Parathyroid adenoma (tissue), 2 donors: ENCODE measurements around the gene DLD.

ENCODE experiments used
- H2AFZ ChIP-seq: fragments of 300-600 bp; sonication (generic); one replicate; pipeline ENCODE4 v1.7.0; 2017; ENCODE audit warnings: antibody characterized with exemption, mild to moderate bottlenecking
- H3K27ac ChIP-seq: fragments of 300-600 bp; sonication (generic); one replicate; pipeline ENCODE4 v1.7.0; 2017
- H3K27me3 ChIP-seq: fragments of 300-600 bp; sonication (generic); one replicate; pipeline ENCODE4 v1.7.0; 2017; ENCODE audit warnings: low read length; ENCODE audit not compliant: control insufficient read depth, insufficient read depth
- H3K36me3 ChIP-seq: fragments of 300-600 bp; sonication (generic); one replicate; pipeline ENCODE4 v1.7.0; 2017; ENCODE audit warnings: low read length; ENCODE audit not compliant: control insufficient read depth, insufficient read depth
- H3K4me1 ChIP-seq: fragments of 300-600 bp; sonication (generic); one replicate; pipeline ENCODE4 v1.7.0; 2017; ENCODE audit warnings: control low read depth
- H3K4me2 ChIP-seq: fragments of 300-600 bp; sonication (generic); one replicate; pipeline ENCODE4 v1.7.0; 2017; ENCODE audit warnings: low read length
- H3K4me3 ChIP-seq: fragments of 300-600 bp; sonication (generic); one replicate; pipeline ENCODE4 v1.7.0; 2017; ENCODE audit warnings: low read depth, low read length
- H3K79me2 ChIP-seq: fragments of 300-600 bp; sonication (generic); one replicate; pipeline ENCODE4 v1.7.0; 2017; ENCODE audit warnings: control low read depth
- H3K9ac ChIP-seq: fragments of 300-600 bp; sonication (generic); one replicate; pipeline ENCODE4 v1.7.0; 2017; ENCODE audit warnings: mild to moderate bottlenecking
- H3K9me3 ChIP-seq: fragments of 300-600 bp; sonication (generic); one replicate; pipeline ENCODE4 v1.7.0; 2017; ENCODE audit warnings: low read length; ENCODE audit not compliant: control insufficient read depth
- TF ChIP-seq, protein P1 (sequence below): fragments of 300-600 bp; sonication (generic); IDR thresholded peaks from one replicate; pipeline ENCODE4 v1.7.0; 2017; ENCODE audit warnings: antibody characterized with exemption, mild to moderate bottlenecking
- donor health status: primary hyperparathyroidism.

DLD gene

DNA sequence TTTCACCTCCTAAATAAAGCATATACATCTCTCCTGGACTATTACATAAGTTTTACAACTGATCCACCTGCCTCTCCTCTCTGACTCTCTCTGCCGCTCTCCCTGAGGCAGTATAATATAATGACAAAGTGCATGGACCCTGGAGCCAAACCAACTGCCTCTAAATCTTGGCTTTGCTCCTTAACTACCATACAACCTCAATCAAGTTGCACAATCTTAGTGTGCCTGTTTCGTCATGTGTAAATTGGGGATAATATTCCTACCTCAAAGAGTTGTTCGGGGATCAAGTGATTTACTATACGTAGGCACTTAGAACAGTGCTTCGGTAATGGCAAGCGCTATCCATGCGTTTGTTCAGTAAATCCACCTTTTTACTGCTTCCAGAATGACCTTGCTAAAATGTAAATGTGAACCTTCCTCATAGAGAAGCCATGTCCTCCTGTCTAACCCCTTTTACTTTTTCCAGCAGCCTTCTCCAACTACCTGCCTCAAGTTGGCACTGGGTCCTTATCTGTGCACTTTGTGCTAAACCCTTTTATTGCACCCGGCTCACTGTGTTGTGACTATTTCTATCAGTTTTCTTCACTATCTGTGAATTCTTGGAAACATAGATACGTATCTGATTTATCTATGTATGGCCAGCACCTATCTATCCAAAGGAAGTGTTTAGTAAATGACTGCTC is 30.6 kb upstream of the DLD start:
- Histone ChIP-seq H3K79me2 (no peaks in the 10 kb centered on the region), H2AFZ (no peak overlapping the region), H3K4me3 (no peak overlapping the region), H3K9me3 (no peaks in the 10 kb centered on the region), H3K27me3 (no peaks in the 10 kb centered on the region), H3K9ac (no peak overlapping the region), H3K4me1 (peaks cover 10% of the 10 kb centered on the region), H3K27ac (no peak overlapping the region), H3K4me2 (no peak overlapping the region), H3K36me3 (no peaks in the 10 kb centered on the region)
- TF ChIP-seq, protein P1, sequence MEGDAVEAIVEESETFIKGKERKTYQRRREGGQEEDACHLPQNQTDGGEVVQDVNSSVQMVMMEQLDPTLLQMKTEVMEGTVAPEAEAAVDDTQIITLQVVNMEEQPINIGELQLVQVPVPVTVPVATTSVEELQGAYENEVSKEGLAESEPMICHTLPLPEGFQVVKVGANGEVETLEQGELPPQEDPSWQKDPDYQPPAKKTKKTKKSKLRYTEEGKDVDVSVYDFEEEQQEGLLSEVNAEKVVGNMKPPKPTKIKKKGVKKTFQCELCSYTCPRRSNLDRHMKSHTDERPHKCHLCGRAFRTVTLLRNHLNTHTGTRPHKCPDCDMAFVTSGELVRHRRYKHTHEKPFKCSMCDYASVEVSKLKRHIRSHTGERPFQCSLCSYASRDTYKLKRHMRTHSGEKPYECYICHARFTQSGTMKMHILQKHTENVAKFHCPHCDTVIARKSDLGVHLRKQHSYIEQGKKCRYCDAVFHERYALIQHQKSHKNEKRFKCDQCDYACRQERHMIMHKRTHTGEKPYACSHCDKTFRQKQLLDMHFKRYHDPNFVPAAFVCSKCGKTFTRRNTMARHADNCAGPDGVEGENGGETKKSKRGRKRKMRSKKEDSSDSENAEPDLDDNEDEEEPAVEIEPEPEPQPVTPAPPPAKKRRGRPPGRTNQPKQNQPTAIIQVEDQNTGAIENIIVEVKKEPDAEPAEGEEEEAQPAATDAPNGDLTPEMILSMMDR, result no peak

DNA sequence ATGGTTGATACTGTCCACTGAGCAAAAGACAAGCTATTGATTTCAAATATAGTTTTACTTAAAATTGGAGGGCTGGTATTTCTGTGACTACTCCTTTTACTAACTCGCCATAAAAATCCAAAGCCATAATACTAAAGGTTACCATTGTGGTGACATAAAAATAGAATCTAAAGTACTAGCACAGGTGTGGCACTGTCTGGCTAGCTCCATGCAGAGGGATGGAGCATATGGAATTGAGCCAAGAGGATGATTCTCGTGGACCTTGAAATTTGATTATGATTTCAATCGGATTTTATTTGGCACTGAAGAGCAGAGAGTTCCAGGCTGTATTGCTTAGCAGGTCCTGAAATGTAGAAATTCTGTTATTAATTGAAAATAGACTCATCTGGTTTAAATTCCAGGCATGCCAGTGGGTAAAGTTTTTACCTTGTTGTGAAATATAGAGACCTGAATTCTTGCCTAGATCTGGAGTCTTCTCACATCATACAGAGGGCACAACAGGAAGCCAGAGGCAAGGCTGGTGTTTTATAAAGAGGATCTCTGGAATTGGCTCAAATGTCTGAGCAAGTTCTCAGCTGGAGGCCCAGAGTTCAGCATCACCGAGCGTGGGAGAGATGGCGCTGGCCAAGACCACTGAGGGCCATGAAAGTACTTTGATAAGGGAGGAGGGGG is 29.9 kb upstream of the DLD start:
- H3K79me2 ChIP-seq, result no peaks in the 10 kb centered on the region
- no peak overlapping the region for H3K27ac ChIP-seq
- H3K4me3 ChIP-seq, result no peak overlapping the region
- H3K36me3 ChIP-seq, result no peaks in the 10 kb centered on the region
- H3K9me3 ChIP-seq, result no peaks in the 10 kb centered on the region
- H2AFZ ChIP-seq, result no peak overlapping the region
- no peak overlapping the region for H3K4me2 ChIP-seq
- TF ChIP-seq, protein P1, result no peak
- no peaks in the 10 kb centered on the region for H3K27me3 ChIP-seq
- no peak overlapping the region for H3K9ac ChIP-seq
- peaks cover 10% of the 10 kb centered on the region for H3K4me1 ChIP-seq

DNA sequence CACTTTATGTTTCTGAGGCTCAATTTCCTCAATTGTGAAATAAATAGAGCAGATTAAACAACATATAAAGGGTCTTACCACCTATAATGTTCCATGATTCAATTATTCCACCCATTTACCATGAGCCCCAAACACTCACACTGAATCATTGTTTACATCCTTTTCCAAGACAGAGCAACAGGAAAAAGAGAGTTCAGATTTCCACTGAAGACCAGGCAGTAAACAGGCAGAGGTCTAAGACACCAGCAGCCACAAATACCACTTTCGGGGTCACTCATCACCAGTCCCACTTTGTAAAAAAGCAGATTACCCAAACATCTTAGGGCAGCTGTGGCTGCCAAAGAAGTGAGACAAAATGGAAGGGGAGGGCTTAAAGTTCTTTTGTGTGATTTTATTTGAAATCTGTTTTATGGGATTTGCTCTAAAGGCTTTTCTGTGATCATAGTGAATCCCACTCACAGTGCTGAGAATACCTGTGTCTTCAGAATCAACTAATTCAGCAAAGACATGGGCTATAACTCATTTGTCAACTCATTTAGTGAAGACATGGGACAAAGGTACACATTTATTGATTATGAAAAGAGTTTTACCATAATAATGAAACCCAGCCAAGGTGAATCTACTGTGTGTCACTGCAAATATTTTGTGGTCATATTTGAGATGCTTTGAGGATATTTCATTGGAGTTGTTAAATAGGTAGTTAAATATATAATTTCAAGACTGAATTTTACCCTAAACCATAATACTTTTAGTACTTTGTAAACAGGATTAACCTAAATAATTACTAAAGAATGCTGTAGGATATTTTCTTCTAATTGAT is 24.8 kb upstream of the DLD start:
- H3K79me2 ChIP-seq, result no peaks in the 10 kb centered on the region
- no peak overlapping the region for H3K9ac ChIP-seq
- TF ChIP-seq, protein P1, result no peak
- no peak overlapping the region for H3K4me3 ChIP-seq
- no peaks in the 10 kb centered on the region for H3K9me3 ChIP-seq
- no peaks in the 10 kb centered on the region for H3K4me1 ChIP-seq
- no peak overlapping the region for H3K27ac ChIP-seq
- H3K4me2 ChIP-seq, result no peak overlapping the region
- no peaks in the 10 kb centered on the region for H3K27me3 ChIP-seq
- H2AFZ ChIP-seq, result no peak overlapping the region
- H3K36me3 ChIP-seq, result no peaks in the 10 kb centered on the region

DNA sequence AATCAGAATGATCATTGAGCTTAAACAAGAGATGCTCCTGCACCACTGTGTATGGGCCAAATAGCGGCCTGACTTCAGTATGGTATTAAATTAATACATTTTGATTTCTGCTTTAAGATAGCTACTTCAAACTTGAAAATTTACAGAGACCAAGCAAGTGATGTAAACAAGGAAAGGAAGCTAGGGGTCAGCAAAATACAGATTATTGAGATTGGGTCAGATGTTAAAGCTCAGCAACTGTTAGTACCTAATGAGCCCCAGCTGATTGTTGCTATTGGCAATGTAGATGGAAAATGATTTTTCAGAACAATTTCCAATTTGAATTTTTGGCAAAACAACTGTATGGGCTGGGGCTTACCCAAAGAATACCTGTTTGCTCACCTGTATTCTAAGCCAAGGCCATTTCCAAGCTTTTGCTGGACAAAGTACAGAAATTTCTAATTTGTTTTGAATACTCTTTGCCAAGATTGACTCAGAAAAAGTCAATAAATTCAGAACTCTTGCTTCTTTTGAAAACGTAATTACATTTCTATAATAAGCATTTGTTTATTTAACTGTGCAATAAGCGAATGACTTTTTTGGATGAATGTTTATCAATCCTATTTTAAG is 23.0 kb upstream of the DLD start:
- Histone ChIP-seq H3K4me1 (no peaks in the 10 kb centered on the region), H2AFZ (no peak overlapping the region)

More for the DNA sequence above, 23.0 kb upstream of the DLD start:
- TF ChIP-seq, protein P1, result no peak
- Histone ChIP-seq H3K4me3 (no peak overlapping the region), H3K9me3 (no peaks in the 10 kb centered on the region), H3K36me3 (no peaks in the 10 kb centered on the region), H3K4me2 (no peak overlapping the region), H3K9ac (no peak overlapping the region), H3K27ac (no peak overlapping the region), H3K79me2 (no peaks in the 10 kb centered on the region), H3K27me3 (no peaks in the 10 kb centered on the region)
